ENCODE data around the gene FNBP1. TPM values are rescaled to one million over a fixed set of nuclear protein-coding genes. Genes with fewer than 3 reads are reported as not detected.

FNBP1 gene
- total RNA-seq, 1 experiment from 2014 or later, result 36.5 TPM

DNA sequence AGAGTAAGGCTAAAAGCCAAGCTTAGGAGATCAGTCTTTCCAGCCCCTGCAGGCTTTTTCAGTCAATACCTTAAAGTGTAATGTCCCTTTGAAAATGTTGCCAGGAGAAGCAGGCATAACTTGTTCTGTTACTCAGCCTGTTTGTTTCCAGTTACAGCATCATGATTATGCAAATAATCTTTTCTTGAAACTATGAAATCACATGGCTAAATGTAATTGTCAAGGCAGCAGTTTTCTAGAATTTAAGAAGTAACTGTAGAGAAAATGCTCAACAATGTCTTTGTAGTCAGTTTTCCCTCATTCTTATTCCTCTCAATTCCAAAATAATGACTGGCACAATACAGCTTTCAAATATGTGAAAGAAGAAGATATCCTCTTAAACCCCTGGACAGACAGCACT, 8.9 kb upstream of the FNBP1 start:
- H3K23me2 ChIP-seq (ENCODE audit: insufficient read length, low read depth, low read length, poor library complexity, severe bottlenecking), result peaks cover 9% of the 10 kb centered on the region
- no peaks in the 10 kb centered on the region for H3K9me3 ChIP-seq (ENCODE audit: control insufficient read depth, low read depth, low read length)
- H3T11ph ChIP-seq (ENCODE audit: low read length), result no peak overlapping the region
- TF ChIP-seq, protein P1, sequence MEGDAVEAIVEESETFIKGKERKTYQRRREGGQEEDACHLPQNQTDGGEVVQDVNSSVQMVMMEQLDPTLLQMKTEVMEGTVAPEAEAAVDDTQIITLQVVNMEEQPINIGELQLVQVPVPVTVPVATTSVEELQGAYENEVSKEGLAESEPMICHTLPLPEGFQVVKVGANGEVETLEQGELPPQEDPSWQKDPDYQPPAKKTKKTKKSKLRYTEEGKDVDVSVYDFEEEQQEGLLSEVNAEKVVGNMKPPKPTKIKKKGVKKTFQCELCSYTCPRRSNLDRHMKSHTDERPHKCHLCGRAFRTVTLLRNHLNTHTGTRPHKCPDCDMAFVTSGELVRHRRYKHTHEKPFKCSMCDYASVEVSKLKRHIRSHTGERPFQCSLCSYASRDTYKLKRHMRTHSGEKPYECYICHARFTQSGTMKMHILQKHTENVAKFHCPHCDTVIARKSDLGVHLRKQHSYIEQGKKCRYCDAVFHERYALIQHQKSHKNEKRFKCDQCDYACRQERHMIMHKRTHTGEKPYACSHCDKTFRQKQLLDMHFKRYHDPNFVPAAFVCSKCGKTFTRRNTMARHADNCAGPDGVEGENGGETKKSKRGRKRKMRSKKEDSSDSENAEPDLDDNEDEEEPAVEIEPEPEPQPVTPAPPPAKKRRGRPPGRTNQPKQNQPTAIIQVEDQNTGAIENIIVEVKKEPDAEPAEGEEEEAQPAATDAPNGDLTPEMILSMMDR (conservative IDR thresholded peaks at IDR 0.05), result no peak
- H3K23ac ChIP-seq (ENCODE audit: insufficient read length, low read depth, low read length), result no peak overlapping the region
- H3K18ac ChIP-seq (ENCODE audit: insufficient read length, low read depth, low read length), result no peak overlapping the region
- no peak overlapping the region for H4K5ac ChIP-seq (ENCODE audit: insufficient read length, low read depth, low read length)
- Mint-ChIP-seq H3K4me3 (peak overlapping the region; percentile 27 to 45; a peak in 3 of 5 replicates), H3K27ac (no peak overlapping the region; a peak in 1 of 7 replicates), H3K9me3 (no peaks in the 10 kb centered on the region), H3K36me3 (ENCODE audit: insufficient read depth in 1 of 3, low read depth in 3 of 3) (0 out of 7 replicates have a peak, but pooled peaks cover 0 to 2% (median 0%) of the 10 kb centered on the region in 3 experiments), H3K4me1 (peaks cover 9 to 17% of the 10 kb centered on the region in 2 experiments; a peak in 3 of 4 replicates), H3K27me3 (ENCODE audit: low read depth) (no peaks in the 10 kb centered on the region)
- H4K8ac ChIP-seq (replicated peaks; ENCODE audit: insufficient read length, low read depth, low read length), result no peak overlapping the region
- H3K79me2 ChIP-seq (ENCODE audit: insufficient read depth, low read length), result no peaks in the 10 kb centered on the region; the same call in 1 of the 2 replicates
- no peak overlapping the region for H2AFZ ChIP-seq (ENCODE audit: low read length)
- no peak overlapping the region for H4K91ac ChIP-seq (ENCODE audit: insufficient read length, low read depth, low read length)
- no peak overlapping the region for H2BK120ac ChIP-seq (ENCODE audit: low read depth, low read length, poor library complexity, severe bottlenecking)
- H3K79me1 ChIP-seq (ENCODE audit: insufficient read depth, low read depth, low read length, poor library complexity, severe bottlenecking), result no peaks in the 10 kb centered on the region
- H3K14ac ChIP-seq (ENCODE audit: insufficient read depth, low read length), result no peak overlapping the region
- no peak overlapping the region for H2BK5ac ChIP-seq (ENCODE audit: insufficient read length, low read length)
- H2BK15ac ChIP-seq (ENCODE audit: low read depth, low read length), result no peak overlapping the region
- no peak overlapping the region for H2BK12ac ChIP-seq (ENCODE audit: insufficient read length, low read depth, low read length)
- H2AK5ac ChIP-seq (ENCODE audit: insufficient read length, low read length), result no peak overlapping the region
- H3K56ac ChIP-seq (ENCODE audit: insufficient read length, low read depth, low read length), result no peak overlapping the region
- H3K27me3 ChIP-seq (ENCODE audit: insufficient read depth, low read length), result no peaks in the 10 kb centered on the region
- no peak overlapping the region for H3K9ac ChIP-seq (ENCODE audit: extremely low read depth, insufficient read length, low read length)
- no peaks in the 10 kb centered on the region for H4K20me1 ChIP-seq (ENCODE audit: control insufficient read depth, insufficient read depth, insufficient read length)
- no peak overlapping the region for H3K27ac ChIP-seq (ENCODE audit: insufficient read length, low read depth, low read length)
- no peak overlapping the region for H3K4me2 ChIP-seq (ENCODE audit: insufficient read depth, insufficient read length, low read length)
- DNase-seq, result no peak
- H2BK20ac ChIP-seq (ENCODE audit: low read depth, low read length, poor library complexity, severe bottlenecking), result no peak overlapping the region
- no peaks in the 10 kb centered on the region; the same call in 1 of the 2 replicates for H3K4me1 ChIP-seq (ENCODE audit: insufficient read depth, low read length)
- H3K4ac ChIP-seq (ENCODE audit: low read depth, low read length), result no peak overlapping the region
